Lower leg skin (tissue), 4 donors: ENCODE results near the gene FILIP1L. TPM values are rescaled to one million over a fixed set of nuclear protein-coding genes. Genes with fewer than 3 reads are reported as not detected.

Experiments used
- DNase-seq, 2 donors: peaks; one replicate each; pipeline ENCODE4 v3.0.0-alpha.2; 2019; ENCODE audit warnings: low spot score in 2 of 2
- H3K4me3 ChIP-seq: fragments of 200-600 bp; sonication (generic); 2 replicates; pipeline ENCODE4 v1.5.1; 2017; ENCODE audit warnings: mild to moderate bottlenecking, low read depth; ENCODE audit not compliant: poor library complexity, severe bottlenecking
- CTCF ChIP-seq, 3 donors: fragments of 450-650 bp; IDR thresholded peaks; one replicate each; pipeline ENCODE4 v1.5.1; 2016; ENCODE audit warnings: antibody characterized with exemption in 3 of 3, mild to moderate bottlenecking in 3 of 3, moderate library complexity in 2 of 3
- POLR2A ChIP-seq, 2 donors: fragments of 450-650 bp; IDR thresholded peaks; one replicate each; pipeline ENCODE4 v1.6.1; 2016 to 2017; ENCODE audit warnings: antibody characterized with exemption in 2 of 2, mild to moderate bottlenecking in 1 of 2, moderate library complexity in 1 of 2
- WGBS, 2 donors: methylation state at CpG; one replicate each; pipeline ENCODE4 v1.1.5; 2018; 5-methylcytosine and 5-hydroxymethylcytosine counted together
- intact Hi-C: fragments of 100-400 bp; cut with DNase I; formaldehyde crosslinking; loops from one replicate; pipeline ENCODE4 v1.15.0; 2023; ENCODE audit warnings: low total_unique reads
- total RNA-seq, 4 donors: library from RNA; depleted of rRNA; stranded (reverse); fragments of >200 nt; gene quantifications; one replicate each; pipeline ENCODE4 v1.1.0, GENCODE V29; 2016

The FILIP1L gene
- total RNA-seq, 4 donors from 2014 or later = 17.5 to 33.9 (median 22.1) TPM

- no peak for DNase-seq
- WGBS, 2 donors = 85 to 89% methylated on average over 3 of the region's 3 CpGs
- no peak overlapping the region for H3K4me3 ChIP-seq
- TF ChIP-seq CTCF (IDR thresholded peaks at IDR 0.05) (no peak), POLR2A (IDR thresholded peaks at IDR 0.05) (no peak)
- intact Hi-C loops = no loop called here
Observed at GRCh38 chr3:99958222-99958912, 155.9 kb downstream of the FILIP1L start.

- 59 to 62% methylated on average over 4 of the region's 4 CpGs for WGBS, 2 donors
- no peak overlapping the region for H3K4me3 ChIP-seq
- intact Hi-C loops = no loop called here
- DNase-seq = no peak
- TF ChIP-seq CTCF (IDR thresholded peaks at IDR 0.05) = no peak
- no peak for TF ChIP-seq POLR2A (IDR thresholded peaks at IDR 0.05)
Observed at GRCh38 chr3:99957151-99957796, 157.0 kb downstream of the FILIP1L start.

GRCh38 chr3:99955773-99956562 lies 158.3 kb downstream of the FILIP1L start:
- DNase-seq = no peak
- 90 to 94% methylated on average over 10 of the region's 10 CpGs for WGBS, 2 donors
- no peak overlapping the region for H3K4me3 ChIP-seq
- TF ChIP-seq CTCF (IDR thresholded peaks at IDR 0.05) = no peak
- TF ChIP-seq POLR2A (IDR thresholded peaks at IDR 0.05) = no peak
- intact Hi-C loops = no loop called here

GRCh38 chr3:99954914-99955644 lies 159.2 kb downstream of the FILIP1L start:
- no peak overlapping the region for H3K4me3 ChIP-seq
- TF ChIP-seq POLR2A (IDR thresholded peaks at IDR 0.05) = no peak
- no peak for TF ChIP-seq CTCF (IDR thresholded peaks at IDR 0.05)
- intact Hi-C loops = no loop called here
- no peak for DNase-seq
- WGBS, 2 donors = 69 to 72% methylated on average over 4 of the region's 4 CpGs

- TF ChIP-seq POLR2A (IDR thresholded peaks at IDR 0.05) (no peak), CTCF (IDR thresholded peaks at IDR 0.05) (no peak)
- H3K4me3 ChIP-seq = no peak overlapping the region
- DNase-seq = no peak
- intact Hi-C loops = no loop called here
Observed at GRCh38 chr3:99953596-99953995, 160.7 kb downstream of the FILIP1L start.
